GM18909 (cell line): ENCODE measurements around the gene MFGE8.
"Not testable (repeated sequence)": the region's sequence is repeated elsewhere in the genome, so short reads cannot be mapped to it uniquely, and the experiment has no call there.

ENCODE experiments used
- ATAC-seq: cut with Tn5 transposase; IDR thresholded peaks from one replicate; pipeline ENCODE4 v1.9.1; 2021; ENCODE audit warnings: mild to moderate bottlenecking; ENCODE audit not compliant: unreplicated experiment, poor library complexity

Gene MFGE8

GRCh38 chr15:88913017-88913849 lies at the start of gene MFGE8:
MFGE8 (minus strand) TSS chr15:88913379; CDS start chr15:88913319, 60 bp downstream.
- peak; percentile 87 for ATAC-seq

- ATAC-seq: no peak
Observed at GRCh38 chr15:88959445-88959844, 46.3 kb upstream of the MFGE8 start.

- ATAC-seq: no peak
Observed at GRCh38 chr15:88956906-88957305, 43.7 kb upstream of the MFGE8 start.

DNA sequence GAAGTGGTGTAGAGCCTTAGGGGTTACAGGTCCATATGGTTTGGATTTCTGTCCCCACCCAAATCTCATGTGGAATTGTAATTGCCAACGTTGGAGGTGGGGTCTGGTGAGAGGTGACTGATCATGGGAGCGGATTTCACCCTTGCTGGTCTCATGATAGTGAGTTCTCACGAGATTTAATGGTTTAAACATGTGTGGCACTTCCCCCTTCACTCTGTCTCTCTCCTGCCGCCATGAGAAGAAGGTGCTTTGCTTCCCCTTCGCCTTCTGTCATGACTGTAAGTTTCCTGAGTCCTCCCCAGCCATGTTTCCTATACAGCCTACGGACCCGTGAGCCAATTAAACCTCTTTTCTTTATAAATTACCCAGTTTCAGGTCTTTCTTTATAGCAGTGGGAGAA lies 43.1 kb upstream of the MFGE8 start:
- no peak for ATAC-seq

DNA sequence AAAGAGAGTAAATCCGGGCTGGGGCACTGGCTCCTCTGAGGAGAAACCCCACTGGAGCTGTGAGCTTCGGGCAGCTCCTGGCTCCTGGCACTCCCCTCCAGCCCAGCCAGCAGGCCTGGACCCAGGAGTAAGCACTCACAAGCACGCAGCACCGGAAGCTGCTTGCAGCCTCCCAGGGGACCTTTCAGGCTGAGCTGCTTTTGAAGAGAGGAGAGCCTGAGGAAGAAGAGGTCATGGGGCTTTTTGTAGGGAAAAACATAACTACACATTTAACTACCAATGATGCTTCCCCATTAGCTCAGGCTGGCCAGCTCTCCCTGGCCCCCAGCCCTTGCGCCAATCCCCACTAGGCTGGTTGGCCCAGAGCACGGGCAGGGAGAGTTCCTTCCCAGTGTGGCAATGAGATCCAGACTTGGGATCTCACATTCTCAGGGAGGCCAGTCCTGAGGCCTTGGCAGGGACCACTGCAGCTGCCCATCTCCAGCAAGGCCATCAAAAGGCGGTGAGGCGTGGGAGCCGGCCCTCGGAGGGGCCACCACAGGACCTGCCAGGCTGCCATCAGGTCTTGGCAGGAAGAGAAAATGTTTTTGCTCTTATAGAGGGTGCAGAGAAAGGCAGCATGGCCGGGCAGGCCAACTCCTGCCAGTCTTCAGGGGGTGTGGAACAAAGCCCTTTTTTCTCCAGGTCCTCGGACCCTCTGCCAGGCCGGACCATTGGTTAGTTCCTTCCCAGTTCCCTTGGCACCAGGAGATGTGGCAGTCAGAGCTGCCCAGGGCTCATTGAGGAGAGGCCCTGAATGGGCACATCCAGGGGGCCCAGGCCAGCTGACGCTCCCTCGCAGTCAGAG lies 41.5 kb upstream of the MFGE8 start:
- ATAC-seq: no peak

DNA sequence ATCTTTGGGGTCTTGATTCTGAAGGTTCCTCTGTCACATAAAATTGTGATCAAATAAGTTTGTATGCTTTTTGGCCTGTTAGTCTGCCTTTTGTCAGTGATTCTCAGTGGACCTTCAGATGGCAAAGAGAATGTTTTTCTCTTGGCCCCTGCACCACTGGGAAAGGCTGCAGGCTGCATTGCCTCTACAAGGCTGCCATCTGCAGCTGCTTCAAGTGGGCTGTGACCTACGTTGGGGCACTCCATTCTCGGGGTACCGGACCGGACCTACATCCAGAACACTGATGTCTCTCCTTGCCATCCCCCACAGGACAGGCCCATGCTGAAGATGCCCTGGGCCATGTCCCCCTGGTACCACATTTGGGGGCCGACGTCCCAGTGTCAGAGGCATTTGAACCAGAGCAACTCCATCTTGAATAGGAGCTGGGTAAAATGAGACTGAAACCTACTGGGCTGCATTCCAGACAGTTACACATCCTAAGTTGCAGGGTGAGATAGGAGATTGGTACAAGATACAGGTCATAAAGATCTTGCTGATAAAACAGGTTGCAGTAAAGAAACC lies 37.5 kb upstream of the MFGE8 start:
- no peak for ATAC-seq

DNA sequence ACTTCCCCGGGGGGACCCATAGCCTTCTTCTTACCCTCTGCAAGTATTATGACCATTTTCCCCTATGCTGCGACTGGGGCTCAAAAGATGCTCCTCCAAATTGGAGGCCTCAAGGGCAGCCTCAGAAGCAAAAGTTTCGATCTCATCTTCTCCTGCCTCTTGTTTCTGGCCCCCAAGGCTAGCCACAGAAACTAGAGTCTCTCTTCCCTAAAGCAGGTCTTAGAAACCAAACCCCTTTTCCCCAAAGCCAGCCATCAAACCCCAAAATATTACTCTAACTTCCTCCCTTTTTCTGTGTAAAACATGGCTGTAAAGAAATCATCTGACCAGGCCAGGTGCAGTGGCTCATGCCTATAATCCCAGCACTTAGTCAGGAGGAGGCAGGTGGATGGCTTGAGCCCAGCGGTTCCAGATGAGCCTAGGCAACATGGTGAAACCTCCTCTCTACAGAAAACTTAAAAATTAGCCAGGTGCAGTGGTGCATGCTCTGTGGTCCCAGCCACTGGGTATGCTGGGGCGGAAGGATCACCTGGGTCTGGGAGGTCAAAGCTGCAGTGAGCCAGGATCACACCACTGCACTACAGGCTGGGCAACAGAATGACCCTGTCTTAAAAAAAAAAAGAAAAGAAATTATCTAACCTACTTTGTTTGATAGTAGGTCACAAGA lies 36.7 kb upstream of the MFGE8 start:
- peak; percentile 84 for ATAC-seq

DNA sequence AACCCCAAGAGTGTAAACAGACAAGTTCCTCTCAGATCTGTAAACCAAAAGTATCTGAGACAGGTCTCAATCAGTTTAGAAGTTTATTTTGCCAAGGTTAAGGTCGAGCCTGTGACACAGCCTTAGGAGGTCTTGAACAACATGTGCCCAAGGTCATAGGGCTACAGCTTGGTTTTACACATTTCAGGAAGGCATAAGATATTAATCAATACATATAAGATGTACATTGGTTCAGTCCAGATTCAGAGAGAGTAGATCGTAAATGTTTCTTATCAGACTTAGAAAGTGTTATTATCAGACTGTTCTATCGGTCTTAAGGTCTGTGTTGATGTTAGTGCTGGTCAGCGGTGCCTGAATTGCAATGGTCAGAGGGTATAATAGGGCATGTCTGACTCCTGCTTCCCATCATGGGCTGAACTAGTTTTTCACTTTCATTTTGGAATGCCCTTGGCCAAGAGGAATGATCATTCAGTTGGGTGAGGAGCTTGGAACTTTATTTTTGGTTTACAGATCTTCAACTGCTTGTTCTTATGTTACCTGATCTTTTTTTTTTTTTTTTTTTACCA lies 27.0 kb upstream of the MFGE8 start:
- ATAC-seq: no peak

GRCh38 chr15:88939486-88939806 lies 26.3 kb upstream of the MFGE8 start:
- no peak for ATAC-seq

- ATAC-seq: no peak
Observed at GRCh38 chr15:88938802-88939485, 25.8 kb upstream of the MFGE8 start.

DNA sequence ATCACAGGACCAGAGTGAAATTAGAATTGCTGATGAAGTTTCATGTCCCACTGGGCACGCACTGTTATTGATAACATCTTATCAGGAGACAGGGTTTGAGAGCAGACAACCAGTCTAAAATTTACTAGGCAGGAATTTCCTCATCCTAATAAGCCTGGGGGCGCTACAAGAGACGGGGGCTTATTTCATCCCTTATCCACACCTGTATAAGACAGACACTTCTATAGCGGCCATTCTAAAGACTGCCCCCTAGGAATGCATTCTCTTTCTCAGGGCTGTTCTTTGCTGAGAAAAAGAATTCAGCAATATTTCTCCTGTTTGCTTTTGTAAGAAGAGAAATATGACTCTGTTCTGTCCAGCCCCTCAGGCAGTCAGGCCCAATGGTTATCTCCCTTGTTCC lies 21.3 kb upstream of the MFGE8 start:
- ATAC-seq: not testable (repeated sequence)

DNA sequence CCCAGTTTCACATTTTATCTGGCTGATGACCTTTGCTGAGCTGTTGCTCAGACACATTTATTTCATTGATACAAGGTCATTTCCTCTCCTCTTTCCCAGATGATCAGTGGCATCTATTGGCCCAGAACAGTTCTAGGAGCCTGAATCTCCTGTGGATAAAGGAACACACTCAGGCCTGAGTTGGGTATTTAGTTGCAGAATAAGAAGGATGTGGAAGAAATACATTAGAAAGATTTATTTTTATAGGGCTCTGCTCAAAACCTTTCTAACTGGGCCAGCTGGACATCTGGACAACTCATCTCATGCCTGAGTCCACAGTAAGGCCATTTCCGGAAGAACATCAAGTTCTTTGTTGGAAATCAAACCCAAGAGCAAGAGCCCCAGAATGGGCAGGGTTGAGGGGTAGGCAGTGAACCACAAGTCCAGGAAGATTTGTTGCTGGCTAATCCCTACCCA lies 19.7 kb upstream of the MFGE8 start:
- no peak for ATAC-seq

- ATAC-seq: no peak
Observed at GRCh38 chr15:88932271-88932874, 19.2 kb upstream of the MFGE8 start.

DNA sequence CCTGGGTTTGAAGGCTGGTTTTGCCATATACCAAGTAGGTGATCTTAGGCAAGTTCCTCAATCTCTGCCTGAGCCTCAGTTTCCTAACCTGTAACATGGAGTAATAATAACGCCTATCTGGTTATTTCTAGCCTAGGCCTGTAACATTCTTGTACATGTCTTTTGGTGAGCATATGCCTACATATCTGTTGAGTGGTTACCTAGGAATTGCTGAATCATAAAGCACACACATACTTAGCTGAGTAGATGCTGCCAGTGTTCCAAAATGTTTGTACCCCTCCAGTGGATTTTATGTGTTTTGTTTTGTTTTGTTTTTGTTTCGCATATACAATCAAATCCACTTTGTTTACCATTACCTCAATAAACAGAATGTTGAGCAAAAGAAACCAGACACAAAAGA lies 17.4 kb upstream of the MFGE8 start:
- ATAC-seq: no peak

GRCh38 chr15:88929358-88930098 lies 16.3 kb upstream of the MFGE8 start:
- not testable (repeated sequence) for ATAC-seq

DNA sequence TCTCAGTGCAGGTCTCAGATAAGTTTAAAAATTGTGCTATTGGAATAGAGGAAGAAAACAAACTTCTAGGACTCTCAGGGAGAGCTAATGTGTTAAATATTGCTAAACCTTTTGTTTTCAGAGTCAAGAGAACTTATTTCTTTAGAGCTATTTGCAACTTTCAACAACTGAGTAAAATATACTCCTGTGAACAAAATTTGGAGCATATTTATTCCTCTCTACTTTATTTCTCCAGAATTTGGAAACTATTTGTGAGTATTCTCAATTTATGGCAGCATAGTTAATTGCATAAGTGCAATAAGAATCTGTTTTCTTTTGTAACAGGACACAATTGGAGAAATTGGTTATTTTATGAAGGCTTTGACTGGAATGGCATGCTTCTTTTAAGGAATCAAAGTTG lies 15.0 kb upstream of the MFGE8 start:
- ATAC-seq: not testable (repeated sequence)

DNA sequence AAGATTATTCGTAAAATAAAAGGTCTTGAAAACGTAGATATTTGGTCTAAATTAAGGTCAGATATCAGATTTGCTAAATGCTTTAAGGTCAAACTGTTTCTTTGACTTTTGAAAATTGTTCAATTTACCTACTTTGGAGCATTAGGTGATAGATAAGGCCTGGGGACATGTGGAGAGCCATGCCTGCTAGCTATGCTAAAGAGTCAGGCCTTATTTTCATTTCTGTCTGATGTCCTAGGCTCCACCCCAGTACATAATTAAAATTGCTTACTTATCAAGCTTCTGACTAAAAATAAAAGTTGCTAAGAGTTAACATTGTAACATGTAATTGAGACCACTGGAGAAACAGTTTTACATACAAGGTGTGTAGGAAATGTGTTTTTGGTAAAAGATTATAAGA lies 12.5 kb upstream of the MFGE8 start:
- ATAC-seq: not testable (repeated sequence)

- peak; percentile 87 for ATAC-seq
Observed at GRCh38 chr15:88920892-88921435, 7.8 kb upstream of the MFGE8 start.
